ENCODE data around the gene SOX14. TPM values are rescaled to one million over a fixed set of nuclear protein-coding genes. Genes with fewer than 3 reads are reported as not detected.

Gene SOX14
- total RNA-seq, 4 donors from 2014 or later, result not detected

GRCh38 chr3:137803215-137803614, 39.1 kb downstream of the SOX14 start:
- H3K9me3 ChIP-seq, result no peaks in the 10 kb centered on the region

DNA sequence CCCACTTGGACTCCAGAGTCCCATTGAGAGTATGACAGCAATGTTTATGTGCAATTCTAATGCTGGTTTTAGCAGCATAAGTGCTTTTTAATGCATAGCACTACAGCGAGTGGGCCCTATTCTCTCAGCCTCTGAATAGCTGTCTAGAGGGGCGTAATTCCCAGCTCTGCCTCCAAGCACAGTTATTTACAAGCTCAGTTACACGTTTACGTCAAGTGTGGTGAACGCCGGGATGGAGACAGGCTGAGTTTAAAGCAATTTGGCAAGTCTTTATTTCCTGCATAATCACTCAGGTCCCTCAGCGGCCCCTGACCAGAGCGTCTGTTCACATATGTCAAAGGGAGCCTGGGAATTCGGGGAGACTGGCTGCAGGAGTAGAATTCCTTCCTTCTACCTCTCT, 43.9 kb downstream of the SOX14 start:
- Histone ChIP-seq H3K4me1 (no peaks in the 10 kb centered on the region), H3K9me3 (no peaks in the 10 kb centered on the region), H3K36me3 (no peaks in the 10 kb centered on the region), H3K27me3 (peaks cover 0 to 3% (median 0%) of the 10 kb centered on the region in 3 donors), H3K4me3 (no peak overlapping the region), H3K27ac (no peak overlapping the region)
- TF ChIP-seq CTCF (IDR thresholded peaks at IDR 0.05 in 4 of 5, conservative IDR thresholded peaks at IDR 0.05 in 1 of 5) (no peak), POLR2A (IDR thresholded peaks at IDR 0.05) (no peak)
- intact Hi-C loops (cut with DNase I; ENCODE audit: low total_unique reads) (no loop called here), in situ Hi-C loops (cut with MboI; ENCODE audit: low sequenced_read_pairs in 4 of 4) (no loop called here)
- ATAC-seq, result no peak
- DNase-seq, result no peak

More at GRCh38 chr3:137803215-137803614, 39.1 kb downstream of the SOX14 start:
- intact Hi-C loops (cut with DNase I; ENCODE audit: low total_unique reads), result no loop called here
- Histone ChIP-seq H3K4me3 (no peak overlapping the region), H3K27me3 (peaks cover 0 to 3% (median 0%) of the 10 kb centered on the region in 3 donors), H3K27ac (no peak overlapping the region), H3K4me1 (no peaks in the 10 kb centered on the region), H3K36me3 (no peaks in the 10 kb centered on the region)
- ATAC-seq (no peak), DNase-seq (no peak)
- TF ChIP-seq CTCF (IDR thresholded peaks at IDR 0.05 in 4 of 5, conservative IDR thresholded peaks at IDR 0.05 in 1 of 5) (no peak), POLR2A (IDR thresholded peaks at IDR 0.05) (no peak)
- in situ Hi-C loops (cut with MboI; ENCODE audit: low sequenced_read_pairs in 4 of 4), result no loop called here

GRCh38 chr3:137809509-137809908, 45.4 kb downstream of the SOX14 start:
- no peaks in the 10 kb centered on the region for H3K4me1 ChIP-seq
- no peak overlapping the region for H3K4me3 ChIP-seq
- no peaks in the 10 kb centered on the region for H3K9me3 ChIP-seq
- ATAC-seq, result no peak
- intact Hi-C loops (cut with DNase I; ENCODE audit: low total_unique reads) (no loop called here), in situ Hi-C loops (cut with MboI; ENCODE audit: low sequenced_read_pairs in 4 of 4) (no loop called here)
- DNase-seq, result no peak
- peaks cover 0 to 3% (median 0%) of the 10 kb centered on the region in 3 donors for H3K27me3 ChIP-seq
- no peak overlapping the region for H3K27ac ChIP-seq
- TF ChIP-seq POLR2A (IDR thresholded peaks at IDR 0.05) (no peak), CTCF (IDR thresholded peaks at IDR 0.05 in 4 of 5, conservative IDR thresholded peaks at IDR 0.05 in 1 of 5) (no peak)
- no peaks in the 10 kb centered on the region for H3K36me3 ChIP-seq

- in situ Hi-C loops (cut with MboI; ENCODE audit: low sequenced_read_pairs in 4 of 4) (no loop called here), intact Hi-C loops (cut with DNase I; ENCODE audit: low total_unique reads) (no loop called here)
- no peaks in the 10 kb centered on the region for H3K4me1 ChIP-seq
- H3K27me3 ChIP-seq, result no peaks in the 10 kb centered on the region
- TF ChIP-seq POLR2A (IDR thresholded peaks at IDR 0.05) (no peak), CTCF (IDR thresholded peaks at IDR 0.05 in 4 of 5, conservative IDR thresholded peaks at IDR 0.05 in 1 of 5) (no peak)
- no peak overlapping the region for H3K4me3 ChIP-seq
- H3K36me3 ChIP-seq, result no peaks in the 10 kb centered on the region
- ATAC-seq (no peak), DNase-seq (no peak)
- no peaks in the 10 kb centered on the region for H3K9me3 ChIP-seq
- no peak overlapping the region for H3K27ac ChIP-seq
These were observed 47.9 kb downstream of the SOX14 start for GRCh38 chr3:137812023-137812422.

DNA sequence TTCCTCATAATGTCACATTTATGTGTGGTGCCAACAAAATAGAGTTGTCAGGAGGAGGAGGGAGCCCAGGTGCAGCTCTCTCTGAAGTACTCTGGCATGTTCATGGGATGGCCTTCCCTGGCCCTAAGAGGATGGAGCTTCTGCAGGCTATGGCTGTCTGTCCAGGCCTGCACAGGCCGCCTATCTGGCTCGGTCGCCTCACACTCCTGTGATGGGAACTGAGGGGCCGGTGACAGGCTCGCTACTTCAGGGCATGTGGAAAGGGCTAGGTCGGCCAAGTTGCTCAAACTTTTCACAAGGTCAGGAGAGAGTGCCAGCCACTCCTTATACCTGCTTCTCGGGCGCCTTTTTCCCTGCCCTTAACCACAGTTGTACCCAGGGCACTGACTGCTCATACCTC, 51.1 kb downstream of the SOX14 start:
- no peak overlapping the region for H3K27ac ChIP-seq
- intact Hi-C loops (cut with DNase I; ENCODE audit: low total_unique reads) (no loop called here), in situ Hi-C loops (cut with MboI; ENCODE audit: low sequenced_read_pairs in 4 of 4) (no loop called here)
- DNase-seq (no peak), ATAC-seq (no peak)
- TF ChIP-seq POLR2A (IDR thresholded peaks at IDR 0.05) (no peak), CTCF (IDR thresholded peaks at IDR 0.05 in 4 of 5, conservative IDR thresholded peaks at IDR 0.05 in 1 of 5) (no peak)
- H3K27me3 ChIP-seq, result no peaks in the 10 kb centered on the region
- no peak overlapping the region for H3K4me3 ChIP-seq
- no peaks in the 10 kb centered on the region for H3K36me3 ChIP-seq
- H3K4me1 ChIP-seq, result no peaks in the 10 kb centered on the region
- H3K9me3 ChIP-seq, result no peaks in the 10 kb centered on the region
